HFFc6 (cell line): ENCODE measurements around the gene CEP162. TPM values are rescaled to one million over a fixed set of nuclear protein-coding genes. Genes with fewer than 3 reads are reported as not detected.
"Not testable (repeated sequence)": the region's sequence is repeated elsewhere in the genome, so short reads cannot be mapped to it uniquely, and the experiment has no call there.

Experiments
- DNase-seq: peaks from one replicate; pipeline ENCODE4 v3.0.0-alpha.2; 2018
- H3K27ac Mint-ChIP-seq: 2 replicates; pipeline ENCODE4 v1.8.0; 2020; ENCODE audit warnings: mild to moderate bottlenecking, mixed read lengths
- H3K27me3 Mint-ChIP-seq: 2 replicates; pipeline ENCODE4 v1.8.0; 2021; ENCODE audit warnings: mild to moderate bottlenecking, moderate library complexity, mixed read lengths; ENCODE audit not compliant: insufficient read depth
- H3K36me3 Mint-ChIP-seq: 2 replicates; pipeline ENCODE4 v1.8.0; 2021; ENCODE audit warnings: low read depth, mixed read lengths
- H3K4me1 Mint-ChIP-seq: 2 replicates; pipeline ENCODE4 v1.8.0; 2020; ENCODE audit warnings: low read depth, mixed read lengths
- H3K4me3 Mint-ChIP-seq: 2 replicates; pipeline ENCODE4 v1.8.0; 2020; ENCODE audit warnings: mild to moderate bottlenecking, moderate library complexity, mixed read lengths
- H3K9me3 Mint-ChIP-seq: 2 replicates; pipeline ENCODE4 v1.8.0; 2020; ENCODE audit warnings: mild to moderate bottlenecking, mixed read lengths
- total RNA-seq, 6 experiments: library from RNA; stranded (reverse); fragmentation: NEBNext Ultra II Directional; extraction: Animal tissue kit (Norgen Biotek cat#: 25700); gene quantifications; 2 replicates in 1 of 6; 3 replicates in 5 of 6; pipeline ENCODE4 v1.2.3, GENCODE V29; 2021
- TF ChIP-seq, protein P1 (sequence below): fragments of 200-600 bp; sonication (generic); IDR thresholded peaks from 2 replicates; pipeline ENCODE4 v1.5.0; 2021; ENCODE audit warnings: antibody characterized with exemption, mild to moderate bottlenecking

CEP162 gene
- total RNA-seq, 6 experiments from 2014 or later, result 2.1 to 3.7 (median 3.1) TPM

DNA sequence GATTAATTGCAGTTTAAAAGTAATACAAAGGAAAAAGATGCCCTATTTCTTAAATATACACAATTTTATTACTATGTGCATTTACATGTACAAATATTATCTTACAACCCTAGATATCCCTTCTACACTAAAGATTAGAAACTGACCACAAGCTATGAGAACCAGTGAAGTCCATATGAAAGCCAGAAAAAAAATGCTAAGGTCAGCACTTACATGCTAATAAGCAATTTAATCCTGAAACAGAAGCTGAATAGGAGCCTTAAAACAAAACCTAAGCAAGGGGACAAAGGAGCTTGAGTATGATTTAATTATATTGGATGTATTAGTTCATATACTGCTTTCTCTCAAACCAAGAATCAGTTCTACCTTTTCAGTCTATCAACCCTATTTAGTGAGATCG, 14.2 kb downstream of the CEP162 start:
- Mint-ChIP-seq H3K27me3 (no peaks in the 10 kb centered on the region), H3K27ac (no peak overlapping the region), H3K36me3 (no peaks in the 10 kb centered on the region), H3K4me1 (peaks cover 9% of the 10 kb centered on the region), H3K4me3 (no peak overlapping the region), H3K9me3 (no peaks in the 10 kb centered on the region)
- TF ChIP-seq, protein P1, sequence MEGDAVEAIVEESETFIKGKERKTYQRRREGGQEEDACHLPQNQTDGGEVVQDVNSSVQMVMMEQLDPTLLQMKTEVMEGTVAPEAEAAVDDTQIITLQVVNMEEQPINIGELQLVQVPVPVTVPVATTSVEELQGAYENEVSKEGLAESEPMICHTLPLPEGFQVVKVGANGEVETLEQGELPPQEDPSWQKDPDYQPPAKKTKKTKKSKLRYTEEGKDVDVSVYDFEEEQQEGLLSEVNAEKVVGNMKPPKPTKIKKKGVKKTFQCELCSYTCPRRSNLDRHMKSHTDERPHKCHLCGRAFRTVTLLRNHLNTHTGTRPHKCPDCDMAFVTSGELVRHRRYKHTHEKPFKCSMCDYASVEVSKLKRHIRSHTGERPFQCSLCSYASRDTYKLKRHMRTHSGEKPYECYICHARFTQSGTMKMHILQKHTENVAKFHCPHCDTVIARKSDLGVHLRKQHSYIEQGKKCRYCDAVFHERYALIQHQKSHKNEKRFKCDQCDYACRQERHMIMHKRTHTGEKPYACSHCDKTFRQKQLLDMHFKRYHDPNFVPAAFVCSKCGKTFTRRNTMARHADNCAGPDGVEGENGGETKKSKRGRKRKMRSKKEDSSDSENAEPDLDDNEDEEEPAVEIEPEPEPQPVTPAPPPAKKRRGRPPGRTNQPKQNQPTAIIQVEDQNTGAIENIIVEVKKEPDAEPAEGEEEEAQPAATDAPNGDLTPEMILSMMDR, result no peak
- DNase-seq, result no peak

- Mint-ChIP-seq H3K4me3 (no peak overlapping the region), H3K36me3 (peaks cover 16% of the 10 kb centered on the region), H3K27me3 (no peaks in the 10 kb centered on the region), H3K27ac (no peak overlapping the region), H3K9me3 (no peaks in the 10 kb centered on the region), H3K4me1 (peaks cover 7% of the 10 kb centered on the region; the same call in 1 of the 2 replicates)
- DNase-seq, result no peak
- TF ChIP-seq, protein P1, result no peak
These were observed 23.4 kb downstream of the CEP162 start for GRCh38 chr6:84204011-84204410.

DNA sequence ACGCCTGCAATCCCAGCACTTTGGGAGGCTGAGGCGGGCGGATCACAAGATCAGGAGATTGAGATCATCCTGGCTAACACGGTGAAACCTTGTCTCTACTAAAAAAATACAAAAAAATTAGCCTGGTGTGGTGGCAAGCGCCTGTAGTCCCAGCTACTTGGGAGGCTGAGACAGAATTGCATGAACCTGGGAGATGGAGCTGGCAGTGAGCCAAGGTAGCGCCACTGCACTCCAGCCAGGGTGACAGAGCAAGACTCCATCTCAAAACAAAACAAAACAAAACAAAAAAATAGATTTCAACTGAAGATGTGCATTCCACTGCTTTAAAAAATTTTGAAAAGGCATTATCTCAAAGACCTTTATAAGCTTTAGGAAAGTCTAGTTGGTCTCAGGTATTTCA, 27.5 kb downstream of the CEP162 start:
- not testable (repeated sequence) for H3K4me3 Mint-ChIP-seq, H3K4me1 Mint-ChIP-seq, H3K27me3 Mint-ChIP-seq, DNase-seq, H3K9me3 Mint-ChIP-seq, H3K27ac Mint-ChIP-seq
- H3K36me3 Mint-ChIP-seq, result peaks cover 25% of the 10 kb centered on the region

- Mint-ChIP-seq H3K9me3 (no peaks in the 10 kb centered on the region), H3K27me3 (peaks cover 2% of the 10 kb centered on the region; the same call in 1 of the 2 replicates), H3K27ac (no peak overlapping the region), H3K4me3 (no peak overlapping the region), H3K4me1 (peaks cover 19% of the 10 kb centered on the region), H3K36me3 (peaks cover 24% of the 10 kb centered on the region)
- TF ChIP-seq, protein P1, result no peak
- no peak for DNase-seq
These were observed 29.7 kb downstream of the CEP162 start for GRCh38 chr6:84197708-84198107.

GRCh38 chr6:84193114-84193708, 34.2 kb downstream of the CEP162 start:
- no peak overlapping the region; the same call in 1 of the 2 replicates for H3K4me3 Mint-ChIP-seq
- H3K36me3 Mint-ChIP-seq, result peaks cover 46% of the 10 kb centered on the region
- peaks cover 4% of the 10 kb centered on the region for H3K27me3 Mint-ChIP-seq
- TF ChIP-seq, protein P1, result no peak
- H3K4me1 Mint-ChIP-seq, result peaks cover 19% of the 10 kb centered on the region
- H3K9me3 Mint-ChIP-seq, result peaks cover 4% of the 10 kb centered on the region; the same call in 1 of the 2 replicates
- H3K27ac Mint-ChIP-seq, result peak overlapping the region; percentile 24
- DNase-seq, result peak; percentile 89

DNA sequence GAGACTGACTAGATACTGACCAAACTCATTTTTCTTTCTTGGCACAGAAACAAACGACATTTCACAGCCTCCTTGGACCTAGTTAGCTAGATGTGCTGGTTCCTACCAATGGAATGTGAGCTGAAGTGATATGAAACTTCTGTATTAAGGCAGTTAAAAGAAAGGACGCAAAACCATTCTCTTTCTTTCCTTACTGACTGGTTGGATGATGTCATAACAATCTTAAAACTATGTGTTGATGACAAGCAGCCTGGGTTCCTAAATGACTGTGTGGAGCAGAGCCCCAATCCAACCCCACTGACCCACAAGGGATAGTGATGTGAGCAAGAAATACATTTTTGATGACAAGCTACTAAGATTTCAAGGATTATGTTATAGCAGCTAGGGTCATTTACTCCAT, 35.6 kb downstream of the CEP162 start:
- Mint-ChIP-seq H3K27me3 (peaks cover 4% of the 10 kb centered on the region), H3K27ac (no peak overlapping the region), H3K36me3 (peaks cover 42% of the 10 kb centered on the region), H3K9me3 (peaks cover 4% of the 10 kb centered on the region; the same call in 1 of the 2 replicates), H3K4me3 (no peak overlapping the region), H3K4me1 (peaks cover 19% of the 10 kb centered on the region)
- no peak for DNase-seq
- TF ChIP-seq, protein P1, result no peak

DNA sequence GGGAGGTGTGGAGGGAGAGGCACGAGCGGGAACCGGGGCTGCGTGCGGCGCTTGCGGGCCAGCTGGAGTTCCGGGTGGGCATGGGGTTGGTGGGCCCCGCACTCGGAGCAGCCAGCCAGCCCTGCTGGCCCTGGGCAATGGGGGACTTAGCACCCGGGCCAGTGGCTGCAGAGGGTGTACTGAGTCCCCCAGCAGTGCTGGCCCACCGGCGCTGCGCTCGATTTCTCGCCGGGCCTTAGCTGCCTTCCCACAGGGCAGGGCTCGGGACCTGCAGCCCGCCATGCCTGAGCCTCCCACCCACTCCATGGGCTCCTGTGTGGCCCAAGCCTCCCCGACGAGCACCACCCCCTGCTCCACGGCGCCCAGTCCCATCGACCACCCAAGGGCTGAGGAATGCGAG, 38.1 kb downstream of the CEP162 start:
- Mint-ChIP-seq H3K36me3 (peaks cover 22% of the 10 kb centered on the region), H3K4me1 (peaks cover 19% of the 10 kb centered on the region)
- DNase-seq, H3K9me3 Mint-ChIP-seq, H3K27ac Mint-ChIP-seq, H3K4me3 Mint-ChIP-seq, H3K27me3 Mint-ChIP-seq: not testable (repeated sequence)
